Activated gamma-delta T cell treated with Interleukin-2 at 50 U/mL for 16 hours (primary cell): ENCODE measurements around the gene C3.

Experiments used
- DNase-seq: peaks from one replicate; pipeline ENCODE4 v3.0.0-alpha.2; 2020

C3 gene

DNA sequence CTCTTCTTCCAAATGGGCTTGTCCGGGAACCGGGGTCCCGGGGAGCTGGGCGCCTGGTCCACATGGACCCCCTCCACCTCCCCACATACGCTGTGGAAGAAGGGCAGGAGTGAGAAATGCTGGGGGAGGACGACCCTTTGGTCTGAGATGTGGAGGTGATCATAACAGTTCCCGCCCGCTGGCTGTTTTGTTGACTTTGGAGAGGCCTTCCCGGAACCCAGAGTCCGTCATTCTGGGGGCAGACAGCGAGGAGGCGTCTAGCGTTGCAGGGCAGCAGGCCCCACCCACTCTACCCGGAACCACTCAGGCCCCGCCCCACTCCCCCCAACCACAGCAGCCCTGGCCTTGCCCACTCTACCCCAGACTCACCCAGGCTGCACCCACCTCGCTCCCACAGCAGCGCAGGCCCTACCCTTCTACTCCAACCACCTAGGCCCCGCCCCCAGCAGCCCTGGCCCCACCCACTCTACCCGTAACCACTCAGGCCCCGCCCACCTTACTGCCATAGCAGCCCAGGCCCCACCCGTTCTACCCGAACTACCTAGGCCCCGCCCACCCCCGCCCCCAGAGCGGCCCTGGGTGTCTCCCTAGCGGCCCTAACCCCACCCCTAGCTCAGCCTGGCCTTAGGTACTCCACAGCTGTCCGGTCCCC lies 9.8 kb upstream of the C3 start:
- DNase-seq = no peak

DNA sequence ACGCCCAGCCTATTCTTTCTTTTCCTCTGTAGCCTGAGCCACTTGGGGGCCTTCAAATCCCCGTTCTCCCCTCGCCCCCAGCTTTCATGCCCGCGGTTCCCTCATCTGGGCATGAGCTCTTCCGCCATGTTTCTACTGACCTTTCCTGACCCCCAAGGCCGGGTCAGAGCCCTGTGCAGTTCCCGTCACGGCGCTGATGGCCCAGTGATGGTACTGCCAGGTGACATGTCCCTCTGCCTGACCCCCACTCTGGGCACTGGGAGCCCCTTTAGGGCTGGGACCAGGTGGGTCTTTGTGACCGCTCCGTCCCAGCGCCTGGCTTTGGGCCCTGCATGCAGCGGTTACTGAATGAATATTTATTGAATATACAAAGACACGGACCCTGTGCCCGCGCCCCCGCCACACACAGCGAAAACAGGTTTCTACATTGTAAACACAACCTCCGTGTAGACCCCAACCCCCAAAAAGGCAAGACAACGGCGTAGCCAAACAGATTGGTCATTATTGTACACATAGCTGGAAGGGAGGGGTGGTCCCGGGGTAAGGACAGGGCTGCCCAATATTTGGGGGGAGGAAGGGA lies 9.2 kb upstream of the C3 start:
- no peak for DNase-seq

DNA sequence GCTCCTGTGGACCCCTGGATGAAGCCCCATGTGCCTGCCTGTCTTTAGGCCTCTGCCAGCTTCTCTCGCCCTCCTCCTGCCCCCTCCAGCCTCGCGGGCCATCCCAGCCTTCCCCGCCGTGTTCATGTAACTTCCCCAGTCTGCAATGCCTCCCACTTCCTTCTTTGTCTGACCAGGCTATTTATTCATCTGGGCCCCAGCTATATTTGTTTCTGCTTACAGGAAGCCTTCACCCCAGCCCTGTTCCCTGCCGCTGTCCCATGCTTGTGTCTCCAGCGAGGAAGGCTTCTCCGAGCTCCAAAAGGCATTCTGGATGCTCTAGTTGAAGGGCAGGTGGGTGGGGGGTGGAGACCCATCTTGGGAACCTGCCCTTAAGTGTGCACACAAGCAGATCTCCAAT lies 7.9 kb upstream of the C3 start:
- no peak for DNase-seq

DNA sequence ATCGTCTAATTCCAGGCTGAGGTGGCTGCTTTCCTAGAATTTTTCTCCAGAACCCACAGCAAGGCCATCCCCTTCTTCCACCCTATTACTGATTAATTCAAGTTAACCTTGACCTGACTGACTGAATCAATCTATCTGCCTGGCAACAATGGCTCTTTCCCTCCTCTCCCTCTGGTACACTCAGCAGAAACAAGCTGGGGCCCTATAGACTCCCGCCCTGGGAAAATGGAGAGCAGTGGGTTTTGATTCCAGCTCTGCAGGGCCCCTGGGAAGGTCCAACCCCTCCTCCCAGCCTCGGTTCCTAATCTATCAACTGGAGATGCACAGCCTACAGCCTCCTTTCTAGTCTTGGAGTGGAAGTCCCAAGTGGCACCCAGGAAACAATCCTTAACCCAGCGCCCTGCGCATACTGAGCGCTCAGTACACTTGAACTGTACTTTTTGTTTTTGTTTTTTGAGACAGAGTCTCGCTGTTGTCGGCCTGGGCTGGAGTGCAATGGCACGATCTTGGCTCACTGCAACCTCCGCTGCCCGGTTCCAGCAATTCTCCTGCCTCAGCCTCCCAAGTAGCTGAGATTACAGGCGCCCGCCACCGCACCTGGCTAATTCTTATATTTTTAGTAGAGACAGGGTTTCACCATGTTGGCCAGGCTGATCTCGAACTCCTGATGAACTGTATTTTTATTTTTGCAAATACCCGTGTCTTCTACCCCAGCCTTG lies 5.2 kb upstream of the C3 start:
- DNase-seq = no peak

DNA sequence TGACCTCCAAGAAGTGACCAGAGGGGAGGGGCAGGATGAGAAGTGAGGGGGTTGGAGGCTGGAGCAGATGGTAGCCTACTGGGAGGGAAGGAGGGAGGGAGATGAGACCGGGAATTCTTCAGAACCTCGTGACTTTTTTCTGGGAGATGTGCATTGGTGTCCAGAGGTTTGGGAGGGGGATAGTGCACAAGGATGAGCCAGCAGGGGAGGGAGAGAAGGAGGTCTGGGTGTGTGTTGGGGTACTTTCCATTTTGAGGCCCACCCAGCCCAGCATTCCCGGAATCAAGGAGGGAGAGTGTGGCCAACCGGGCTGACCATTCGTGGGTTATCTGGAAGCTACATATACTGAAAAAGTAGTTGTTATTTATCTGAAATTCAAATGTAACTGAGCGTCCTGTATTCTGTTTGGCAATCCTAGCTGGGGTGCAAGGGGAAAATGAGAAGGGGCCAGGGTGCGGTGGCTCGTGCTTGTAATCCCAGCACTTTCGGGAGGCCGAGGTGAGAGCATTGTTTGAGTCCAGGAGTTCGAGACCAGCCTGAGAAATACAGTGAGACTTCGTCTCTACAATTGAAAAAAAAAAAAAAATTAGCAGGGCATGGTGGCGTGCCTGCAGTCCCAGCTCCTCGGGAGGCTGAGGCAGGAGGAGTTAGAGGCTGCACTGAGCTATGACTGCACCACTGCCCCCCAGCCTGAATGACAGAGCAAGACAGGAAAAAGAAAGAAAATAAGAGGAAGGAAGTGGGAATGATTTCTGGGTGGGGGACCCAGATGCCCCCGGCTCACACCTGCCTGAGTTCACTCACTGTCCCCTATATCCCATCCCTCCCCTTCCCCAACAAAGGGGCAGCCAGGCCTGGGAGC lies 4.4 kb upstream of the C3 start:
- no peak for DNase-seq

DNA sequence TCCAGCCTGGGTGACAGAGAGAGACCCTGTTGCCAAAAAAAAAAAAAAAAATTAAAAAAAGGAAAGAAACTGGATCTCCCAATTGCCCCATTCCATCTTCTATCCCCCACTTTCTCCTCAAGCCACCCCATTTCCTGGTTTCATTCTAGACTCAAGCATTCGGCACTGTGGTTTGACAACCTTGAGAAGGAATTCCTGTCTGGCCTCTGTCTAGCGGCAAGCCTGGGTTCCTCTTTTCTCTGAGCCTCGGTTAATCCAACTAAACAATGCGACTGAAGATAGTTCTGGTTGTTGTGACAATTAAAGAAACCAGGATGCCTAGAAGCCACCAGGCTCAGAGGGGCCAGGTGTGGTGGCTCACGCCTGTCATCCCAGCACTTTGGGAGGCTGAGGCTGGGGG lies 3.3 kb upstream of the C3 start:
- DNase-seq = no peak

DNA sequence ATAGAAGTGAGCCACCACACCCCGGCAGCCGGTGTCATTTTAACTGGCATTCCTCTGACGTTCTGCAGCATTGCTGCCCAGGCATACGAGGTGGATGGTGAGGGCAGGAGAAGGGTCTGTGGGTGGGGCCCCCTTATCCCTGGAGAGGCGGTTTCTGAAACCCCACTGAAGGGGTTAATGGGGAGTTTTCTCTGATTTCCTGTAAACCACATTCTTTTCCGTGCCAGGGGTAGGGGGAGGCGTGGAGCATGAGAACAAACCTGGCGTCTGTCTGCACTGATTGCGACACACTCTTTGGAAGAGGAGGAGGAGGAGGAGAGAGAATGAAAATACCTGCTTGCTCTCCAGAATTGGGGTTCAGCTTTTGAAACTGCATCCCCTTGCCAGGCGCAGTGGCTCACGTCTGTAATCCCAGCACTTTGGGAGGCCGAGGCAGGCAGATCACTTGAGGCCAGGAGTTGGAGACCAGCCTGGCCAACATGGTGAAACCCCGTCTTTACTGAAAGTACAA lies 2.7 kb upstream of the C3 start:
- DNase-seq = no peak

DNA sequence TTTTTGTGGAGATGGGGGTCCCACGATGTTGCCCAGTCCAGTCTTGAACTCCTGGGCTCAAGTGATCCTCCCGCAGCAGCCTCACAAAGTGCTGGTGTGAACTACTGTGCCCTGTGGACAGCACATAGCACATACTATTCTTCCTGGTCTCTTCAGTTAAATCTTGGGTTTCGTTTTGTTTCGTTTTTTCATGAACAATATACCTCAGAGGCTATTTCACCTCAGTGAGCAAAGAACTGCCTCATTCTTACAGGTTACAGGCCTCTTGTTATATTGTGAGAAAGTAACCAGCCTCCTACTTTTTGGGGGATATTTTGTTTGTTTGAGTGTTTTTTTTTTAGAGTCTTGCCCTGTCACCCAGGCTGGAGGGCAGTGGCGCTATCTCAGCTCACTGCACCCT lies 1.3 kb upstream of the C3 start:
- no peak for DNase-seq

DNA sequence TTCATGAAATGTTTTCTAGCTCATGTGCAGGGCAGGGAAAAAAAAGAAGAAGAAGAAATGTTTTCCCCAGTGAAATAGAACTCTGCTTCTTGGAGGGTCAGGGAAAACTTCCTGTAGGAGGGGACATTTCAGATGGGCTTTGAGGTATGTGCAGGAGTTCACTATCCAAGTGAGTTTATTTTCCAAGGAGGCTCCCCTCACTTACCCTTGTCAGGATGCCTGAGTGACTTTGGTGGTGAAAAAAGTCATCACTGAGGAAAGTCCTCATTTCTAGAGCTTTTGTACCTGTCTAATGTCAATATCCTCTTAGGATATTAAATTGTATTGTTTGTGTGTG lies 656 bp upstream of the C3 start:
- no peak for DNase-seq

DNA sequence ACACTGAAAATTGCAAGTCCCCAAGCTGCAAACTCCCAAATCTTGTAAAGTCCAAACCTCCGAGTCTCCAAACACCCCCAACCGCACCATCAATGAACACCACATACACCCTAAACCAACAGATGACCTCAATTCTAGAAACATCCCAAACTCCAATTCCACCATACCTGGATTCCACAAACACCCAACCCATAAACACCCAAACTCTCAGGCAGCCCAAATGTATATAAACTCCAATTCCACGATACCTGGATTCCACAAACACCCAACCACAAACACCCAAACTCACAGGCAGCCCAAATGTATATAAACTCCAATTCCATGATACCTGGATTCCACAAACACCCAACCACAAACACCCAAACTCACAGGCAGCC lies 470 bp downstream of the C3 start:
- no peak for DNase-seq

DNA sequence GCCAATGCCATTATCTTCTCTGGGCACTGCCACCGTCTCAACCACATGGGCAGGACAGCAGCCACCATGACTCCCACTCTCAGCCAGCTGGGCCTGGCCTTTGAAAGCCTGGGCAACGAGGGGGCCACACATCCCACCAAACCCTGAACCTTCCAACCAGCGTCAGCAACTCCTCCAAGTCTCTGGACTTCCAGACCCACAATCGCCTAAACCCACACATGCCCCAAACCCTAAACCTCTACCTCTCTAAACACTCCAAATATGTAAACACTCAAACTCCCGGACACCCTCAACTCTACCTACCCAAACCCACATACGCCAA lies 949 bp downstream of the C3 start:
- no peak for DNase-seq

DNA sequence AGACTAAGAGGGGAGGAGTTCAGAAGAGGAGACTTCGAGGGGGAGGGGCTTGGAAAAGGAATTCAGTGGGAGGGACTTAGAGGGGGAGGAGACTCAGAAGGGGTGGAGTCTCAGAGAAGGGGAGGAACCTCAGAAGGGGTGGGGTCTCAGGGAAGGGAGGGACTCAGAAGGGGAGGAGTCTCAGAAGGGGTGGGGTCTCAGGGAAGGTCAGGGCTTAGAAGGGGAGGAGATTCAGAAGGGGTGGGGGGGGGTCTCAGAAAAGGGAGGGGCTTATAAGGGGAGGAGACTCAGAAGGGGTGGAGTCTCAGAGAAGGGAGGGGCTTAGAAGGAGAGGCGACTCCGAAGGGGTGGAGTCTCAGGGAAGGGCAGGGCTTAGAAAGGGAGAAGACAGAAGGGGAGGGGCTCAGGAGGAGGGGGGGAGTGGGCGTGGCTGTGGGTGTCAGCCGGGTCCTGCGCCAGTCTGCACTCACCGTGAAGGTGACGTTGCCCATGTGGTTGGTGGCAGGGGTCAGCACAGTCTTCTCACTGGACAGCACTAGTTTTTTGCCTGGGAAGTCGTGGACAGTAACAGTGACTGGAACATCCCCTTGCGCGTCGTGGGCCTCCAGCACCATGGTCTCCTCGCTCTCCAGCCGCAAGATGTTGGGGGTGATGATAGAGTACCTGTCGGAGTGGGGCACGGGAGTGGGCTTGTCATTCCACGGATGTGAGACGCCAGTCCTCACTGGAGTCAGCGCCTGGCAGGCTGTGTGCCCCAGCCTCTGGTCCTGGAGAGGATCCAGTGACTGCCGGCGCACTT lies 1.5 kb downstream of the C3 start:
- DNase-seq = no peak

DNA sequence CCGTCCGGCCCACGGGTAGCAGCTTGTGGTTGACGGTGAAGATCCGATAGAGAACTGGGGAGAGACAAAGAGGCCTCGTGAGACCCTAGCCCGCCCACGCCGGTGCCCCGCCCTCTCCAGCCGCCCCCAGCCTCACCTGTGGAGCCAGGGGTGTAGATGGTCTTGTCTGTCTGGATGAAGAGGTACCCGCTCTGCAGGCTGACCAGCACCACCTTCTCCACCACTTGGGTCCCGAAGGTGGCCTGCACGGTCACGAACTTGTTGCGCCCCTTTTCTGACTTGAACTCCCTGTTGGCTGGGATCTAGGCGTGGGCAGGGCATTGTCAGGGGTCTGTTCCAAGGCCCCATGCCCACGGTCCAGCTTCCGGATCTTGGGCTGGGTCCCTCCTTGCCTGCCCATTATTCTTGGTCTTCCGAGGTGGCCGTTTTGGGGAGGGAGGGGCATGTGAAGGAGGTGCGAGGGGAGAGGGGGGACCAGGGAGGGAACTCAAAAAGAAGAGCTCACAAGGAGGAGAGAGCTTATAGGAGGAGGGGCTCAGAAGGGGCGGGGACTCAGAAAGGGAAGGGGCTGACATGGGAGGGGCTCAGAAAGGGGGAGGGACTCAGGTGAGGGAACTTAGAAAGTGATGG lies 2.2 kb downstream of the C3 start:
- no peak for DNase-seq

DNA sequence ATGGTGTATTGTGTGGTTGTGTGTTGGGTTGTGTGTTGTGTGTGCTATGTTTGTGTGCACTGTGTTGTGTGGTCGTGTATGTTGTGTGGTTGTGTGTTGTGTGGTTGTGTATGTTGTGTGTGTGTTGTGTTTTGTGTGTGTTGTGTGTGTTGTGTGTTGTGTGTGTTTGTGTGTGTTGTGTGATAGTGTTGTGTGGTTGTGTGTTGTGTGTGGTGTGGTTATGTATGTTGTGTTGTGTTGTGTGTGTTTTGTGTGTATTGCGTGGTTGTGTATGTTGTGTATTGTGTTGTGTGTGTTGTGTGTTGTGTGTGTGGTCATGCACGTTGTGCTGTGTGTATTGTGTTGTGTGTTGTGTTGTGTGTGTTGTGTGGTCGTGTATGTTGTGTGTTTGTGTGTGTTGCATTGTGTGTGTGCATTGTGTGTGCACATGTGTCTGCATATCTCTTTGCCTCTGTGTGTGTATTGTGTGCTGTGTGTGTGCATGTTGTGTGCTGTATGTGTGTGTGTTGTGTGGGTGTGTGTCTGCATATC lies 2.9 kb downstream of the C3 start:
- DNase-seq = no peak

DNA sequence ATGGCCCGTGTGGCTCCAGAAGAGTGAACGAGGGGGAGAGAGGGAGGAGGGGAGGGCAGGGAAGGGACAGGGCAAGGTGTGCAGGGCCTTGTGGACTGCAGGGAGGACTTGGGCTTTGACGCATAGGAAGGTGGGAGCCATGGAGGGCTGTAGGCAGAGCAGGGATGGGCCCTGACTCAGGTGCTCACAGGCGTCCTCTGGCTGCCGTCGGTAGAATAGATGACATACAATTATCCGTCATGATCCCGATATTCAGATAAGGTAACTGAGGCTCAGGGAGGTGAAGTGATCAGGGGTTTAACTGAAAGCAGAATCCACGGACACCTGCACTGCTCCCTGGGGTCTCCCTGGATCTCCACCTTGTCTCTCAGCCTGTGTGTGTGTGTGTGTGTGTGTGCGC lies 3.4 kb downstream of the C3 start:
- no peak for DNase-seq

DNA sequence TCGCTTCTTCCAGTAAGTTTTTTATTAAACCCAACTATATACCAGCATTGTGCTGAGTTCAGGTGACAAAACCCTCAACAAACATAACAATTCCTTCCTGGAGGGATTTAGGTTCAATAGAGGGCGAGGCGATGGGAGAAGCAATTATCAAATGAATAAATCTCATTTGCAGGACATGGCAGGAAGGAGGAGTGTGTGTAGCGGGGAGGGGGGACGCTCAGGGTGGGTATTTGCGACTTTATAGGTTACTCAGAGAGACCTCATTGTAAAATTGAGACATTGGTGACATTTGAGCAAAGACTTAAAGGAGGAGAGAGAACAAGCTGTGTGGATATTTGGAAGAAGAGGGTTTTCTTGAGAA lies 3.9 kb downstream of the C3 start:
- no peak for DNase-seq

DNA sequence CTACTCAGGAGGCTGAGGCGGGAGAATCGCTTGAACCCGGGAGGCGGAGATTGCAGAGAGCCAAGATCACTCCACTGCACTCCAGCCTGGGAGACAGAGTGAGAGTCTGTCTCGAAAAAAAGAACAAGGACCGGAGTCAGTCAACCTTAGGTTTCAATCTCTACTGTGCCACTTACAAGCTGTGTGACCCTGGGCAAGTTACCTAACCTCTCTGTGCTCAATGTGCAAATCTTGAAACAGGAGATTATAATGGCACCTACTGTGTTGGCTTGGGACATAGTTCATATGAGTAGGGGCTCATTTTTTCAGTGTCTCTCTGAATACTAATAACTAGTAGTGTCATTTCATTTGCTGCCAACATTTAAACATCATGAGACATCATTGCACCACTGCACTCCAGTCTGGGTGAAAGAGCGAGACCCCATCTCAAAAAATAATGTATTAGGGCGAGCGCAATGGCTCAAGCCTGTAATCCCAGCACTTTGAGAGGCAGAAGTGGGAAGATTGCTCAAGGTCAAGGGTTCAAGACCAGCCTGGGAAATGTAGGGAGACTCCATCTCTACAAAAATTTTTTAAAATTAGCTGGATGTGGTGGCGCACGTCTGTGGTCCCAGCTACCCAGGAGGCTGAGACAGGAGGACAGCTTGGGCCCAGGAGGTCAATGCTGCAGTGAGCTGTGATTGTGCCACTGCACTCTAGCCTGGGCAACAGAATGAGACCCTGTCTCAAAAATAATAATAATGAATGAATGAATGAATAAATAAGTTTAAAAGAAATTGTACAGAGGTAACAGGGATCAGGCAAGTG lies 5.5 kb downstream of the C3 start:
- no peak for DNase-seq

DNA sequence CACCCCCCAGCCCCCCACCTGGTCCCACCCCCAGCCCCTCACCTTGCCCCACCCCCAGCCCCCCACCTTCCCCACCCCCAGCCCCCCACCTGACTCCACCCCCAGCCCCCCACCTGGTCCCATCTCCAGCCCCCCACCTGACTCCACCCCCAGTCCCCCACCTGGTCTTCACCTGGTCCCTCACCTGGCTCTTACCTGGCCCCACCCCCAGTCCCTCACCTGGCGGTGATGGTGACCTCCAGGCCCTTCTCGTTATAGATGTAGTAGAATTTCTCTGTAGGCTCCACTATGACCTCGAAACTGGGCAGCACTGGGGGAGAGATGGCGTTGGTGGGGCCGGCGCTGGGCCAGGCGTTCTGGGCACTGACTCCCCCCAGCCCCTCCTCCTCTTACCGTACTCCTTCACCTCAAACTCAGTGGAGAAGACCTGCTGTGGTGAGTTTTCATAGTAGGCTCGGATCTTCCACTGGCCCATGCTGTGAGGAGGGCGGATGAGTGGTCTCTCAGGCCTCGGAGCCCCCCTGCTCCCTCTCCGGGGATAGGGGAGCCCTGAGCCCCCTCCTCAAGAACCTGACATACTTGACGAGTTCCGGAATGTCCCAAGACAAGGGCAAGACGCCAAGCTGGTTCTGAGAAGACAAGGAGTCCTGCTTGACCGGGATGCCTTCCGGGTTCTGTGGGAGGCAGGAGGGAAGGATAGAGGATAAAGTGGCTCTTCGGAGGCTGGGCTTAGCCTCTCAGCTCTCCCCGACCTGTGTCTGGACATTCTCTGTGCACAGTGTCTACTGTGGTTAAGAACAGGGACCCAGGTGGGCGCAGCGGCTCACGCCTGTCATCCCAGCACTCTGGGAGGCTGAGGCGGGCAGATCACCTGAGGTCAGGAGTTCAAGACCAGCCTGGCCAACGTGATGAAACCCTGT lies 6.4 kb downstream of the C3 start:
- no peak for DNase-seq

DNA sequence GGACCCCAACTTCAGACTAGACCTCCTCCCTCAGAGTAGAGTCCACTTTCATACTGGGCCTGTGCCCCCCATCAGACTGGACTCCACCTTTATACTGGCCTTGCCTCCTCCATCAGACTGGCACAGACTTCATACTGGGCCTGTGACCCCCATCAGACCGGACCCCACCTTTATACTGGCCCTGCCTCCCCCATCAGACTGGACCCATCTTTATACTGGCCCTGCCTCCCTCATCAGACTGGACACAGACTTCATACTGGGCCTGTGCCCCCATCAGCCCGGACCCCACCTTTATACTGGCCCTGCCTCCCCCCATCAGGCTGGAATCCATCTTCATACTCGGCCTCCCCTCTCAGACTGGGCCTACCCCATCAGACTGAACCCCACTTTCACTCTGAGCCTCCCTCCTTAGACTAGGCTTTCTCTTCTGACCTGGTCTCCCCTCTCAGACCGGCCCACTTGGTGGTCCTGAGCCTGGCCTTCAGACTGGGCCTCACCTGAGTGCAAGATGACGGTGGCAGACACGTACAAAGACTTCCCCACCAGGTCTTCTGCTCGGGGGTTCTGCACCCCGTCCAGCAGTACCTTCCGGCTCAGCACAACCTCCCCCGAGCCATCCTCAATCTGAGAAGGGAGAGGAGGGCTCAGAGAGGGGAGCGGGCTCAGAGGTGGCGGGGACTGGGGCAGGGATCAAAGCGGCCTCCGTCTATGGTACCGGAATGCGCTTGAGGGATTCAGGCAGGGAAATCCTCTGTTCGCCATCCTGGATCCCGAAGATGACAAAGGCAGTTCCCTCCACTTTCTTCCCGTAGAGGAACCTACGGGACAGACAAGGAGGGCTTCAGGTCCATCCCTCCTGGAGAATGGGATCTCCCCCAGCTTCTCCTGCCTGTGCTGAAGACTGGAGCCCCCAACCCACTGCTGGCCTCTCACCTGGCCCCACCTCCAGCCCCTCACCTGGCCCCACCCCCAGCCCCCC lies 7.5 kb downstream of the C3 start:
- DNase-seq = no peak
